ENCODE measurements around the gene GRWD1.

DNA sequence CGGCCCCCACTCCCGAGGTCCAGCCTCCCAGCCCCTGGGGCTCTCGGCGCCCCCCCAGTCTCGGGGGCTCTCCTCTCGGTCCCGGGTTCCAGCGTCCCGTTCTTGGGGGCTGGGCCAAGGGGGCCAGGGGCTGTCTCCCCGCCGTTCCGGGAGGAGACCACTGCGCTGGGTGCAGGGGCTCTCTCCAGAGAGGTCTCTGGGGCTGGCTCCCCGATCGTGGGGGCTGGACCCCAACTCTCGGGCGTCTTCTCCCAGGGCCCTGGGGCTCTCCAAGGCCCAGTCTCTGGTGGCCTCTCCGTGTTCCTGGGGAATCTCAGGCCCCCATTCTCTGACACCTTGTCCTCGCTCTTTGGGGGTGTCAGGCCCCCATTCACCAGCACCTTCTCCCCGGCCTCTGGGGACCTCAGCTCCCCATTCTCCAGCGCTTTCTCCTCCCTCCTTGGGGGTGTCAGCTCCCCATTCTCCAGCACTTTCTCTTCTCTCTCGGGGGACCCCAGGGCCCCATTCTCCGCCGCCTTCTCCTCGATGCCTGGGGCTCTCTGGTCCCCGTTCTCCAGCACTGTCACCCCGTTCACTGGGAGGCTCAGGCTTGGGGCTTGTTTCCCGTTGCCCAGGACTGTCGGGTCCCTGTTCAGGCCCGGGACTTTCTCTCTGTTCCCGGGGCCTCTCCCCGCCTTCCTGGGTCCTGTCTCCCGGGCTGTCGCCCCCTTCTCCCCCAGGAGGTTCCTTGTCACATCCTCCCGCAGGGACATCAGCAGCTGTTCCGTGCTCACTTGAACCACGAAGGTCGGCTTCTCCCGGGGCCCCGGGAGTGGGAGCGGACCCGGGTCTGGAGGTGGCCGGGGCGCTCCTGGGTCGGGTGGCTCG, 52.2 kb downstream of the GRWD1 start:
- TF ChIP-seq POLR2A (IDR thresholded peaks at IDR 0.05) = no peak
- TF ChIP-seq, protein P1, sequence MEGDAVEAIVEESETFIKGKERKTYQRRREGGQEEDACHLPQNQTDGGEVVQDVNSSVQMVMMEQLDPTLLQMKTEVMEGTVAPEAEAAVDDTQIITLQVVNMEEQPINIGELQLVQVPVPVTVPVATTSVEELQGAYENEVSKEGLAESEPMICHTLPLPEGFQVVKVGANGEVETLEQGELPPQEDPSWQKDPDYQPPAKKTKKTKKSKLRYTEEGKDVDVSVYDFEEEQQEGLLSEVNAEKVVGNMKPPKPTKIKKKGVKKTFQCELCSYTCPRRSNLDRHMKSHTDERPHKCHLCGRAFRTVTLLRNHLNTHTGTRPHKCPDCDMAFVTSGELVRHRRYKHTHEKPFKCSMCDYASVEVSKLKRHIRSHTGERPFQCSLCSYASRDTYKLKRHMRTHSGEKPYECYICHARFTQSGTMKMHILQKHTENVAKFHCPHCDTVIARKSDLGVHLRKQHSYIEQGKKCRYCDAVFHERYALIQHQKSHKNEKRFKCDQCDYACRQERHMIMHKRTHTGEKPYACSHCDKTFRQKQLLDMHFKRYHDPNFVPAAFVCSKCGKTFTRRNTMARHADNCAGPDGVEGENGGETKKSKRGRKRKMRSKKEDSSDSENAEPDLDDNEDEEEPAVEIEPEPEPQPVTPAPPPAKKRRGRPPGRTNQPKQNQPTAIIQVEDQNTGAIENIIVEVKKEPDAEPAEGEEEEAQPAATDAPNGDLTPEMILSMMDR (IDR thresholded peaks at IDR 0.05) = no peak
